GM23338 (cell line): ENCODE data around the gene MYLK. TPM values are rescaled to one million over a fixed set of nuclear protein-coding genes. Genes with fewer than 3 reads are reported as not detected.

Experiments used
- ATAC-seq: fragments of 200-7000 bp; cut with Tn5 transposase; 3 replicates; pipeline ENCODE4 v1.9.1; 2020
- DNase-seq: peaks from one replicate; pipeline ENCODE4 v3.0.0-alpha.2; 2015; ENCODE audit warnings: low spot score
- H2AFZ ChIP-seq: fragments of 200-600 bp; sonication (generic); 2 replicates; pipeline ENCODE4 v1.8.0; 2016; ENCODE audit warnings: antibody characterized with exemption, mild to moderate bottlenecking, moderate library complexity
- H3F3A ChIP-seq: fragments of 200-600 bp; sonication (generic); replicated peaks from 2 replicates; pipeline ENCODE4 v1.8.0; 2017; ENCODE audit warnings: antibody characterized with exemption, mixed run types, low read depth
- H3K27ac ChIP-seq: fragments of 200-600 bp; sonication (generic); 2 replicates; pipeline ENCODE4 v1.6.1; 2016; ENCODE audit warnings: low read depth
- H3K27me3 ChIP-seq: fragments of 200-600 bp; sonication (generic); 2 replicates; pipeline ENCODE4 v1.8.0; 2016; ENCODE audit warnings: mild to moderate bottlenecking, mixed run types, moderate library complexity; ENCODE audit not compliant: insufficient read depth
- H3K36me3 ChIP-seq: fragments of 200-600 bp; sonication (generic); 2 replicates; pipeline ENCODE4 v1.8.0; 2016; ENCODE audit warnings: mild to moderate bottlenecking; ENCODE audit not compliant: insufficient read depth
- H3K4me1 ChIP-seq: fragments of 200-600 bp; sonication (generic); 2 replicates; pipeline ENCODE4 v1.8.0; 2016; ENCODE audit warnings: mild to moderate bottlenecking, moderate library complexity; ENCODE audit not compliant: insufficient read depth
- H3K4me2 ChIP-seq: fragments of 200-600 bp; sonication (generic); 2 replicates; pipeline ENCODE4 v1.7.1; 2017; ENCODE audit warnings: mixed run types
- H3K4me3 ChIP-seq: fragments of 200-600 bp; sonication (generic); 2 replicates; pipeline ENCODE4 v1.6.1; 2016; ENCODE audit warnings: mixed run types
- H3K79me2 ChIP-seq: fragments of 200-600 bp; sonication (generic); replicated peaks from 2 replicates; pipeline ENCODE4 v1.8.0; 2017; ENCODE audit warnings: mild to moderate bottlenecking; ENCODE audit not compliant: insufficient read depth
- H3K9me2 ChIP-seq: fragments of 200-600 bp; sonication (generic); 2 replicates; pipeline ENCODE4 v1.8.0; 2017; ENCODE audit not compliant: insufficient read depth
- H4K20me1 ChIP-seq: fragments of 200-600 bp; sonication (generic); replicated peaks from 2 replicates; pipeline ENCODE4 v1.8.0; 2017; ENCODE audit warnings: mild to moderate bottlenecking; ENCODE audit not compliant: insufficient read depth
- H3K27ac Mint-ChIP-seq: 2 replicates; pipeline ENCODE4 v1.8.0; 2020; ENCODE audit warnings: inconsistent platforms, mild to moderate bottlenecking, moderate library complexity, mixed read lengths
- H3K27me3 Mint-ChIP-seq: 3 replicates; pipeline ENCODE4 v1.8.0; 2022; ENCODE audit warnings: low read depth, mild to moderate bottlenecking, moderate library complexity, mixed read lengths, inconsistent platforms; ENCODE audit not compliant: insufficient read depth, poor library complexity
- H3K36me3 Mint-ChIP-seq: 3 replicates; pipeline ENCODE4 v1.8.0; 2021; ENCODE audit warnings: low read depth, mild to moderate bottlenecking, inconsistent platforms, moderate library complexity, mixed read lengths
- H3K4me1 Mint-ChIP-seq: 3 replicates; pipeline ENCODE4 v1.8.0; 2020; ENCODE audit warnings: mild to moderate bottlenecking, inconsistent platforms, mixed read lengths
- H3K4me3 Mint-ChIP-seq: 3 replicates; pipeline ENCODE4 v1.8.0; 2021; ENCODE audit warnings: moderate library complexity, mild to moderate bottlenecking, inconsistent platforms, mixed read lengths
- H3K9me3 Mint-ChIP-seq: 3 replicates; pipeline ENCODE4 v1.8.0; 2020; ENCODE audit warnings: moderate library complexity, mild to moderate bottlenecking, inconsistent platforms, mixed read lengths
- CREB1 ChIP-seq: fragments of 250-450 bp; sonication (Bioruptor Pico); IDR thresholded peaks from 2 replicates; pipeline ENCODE4 v1.5.0; 2020; ENCODE audit warnings: low read depth, mild to moderate bottlenecking, moderate library complexity
- CTCF ChIP-seq, 2 experiments: fragments of 200-600 bp in 1 of 2; sonication (generic) in 1 of 2; conservative IDR thresholded peaks; 2 replicates each; pipeline versions ENCODE4 v1.5.1 to v1.6.1; 2016 to 2017; ENCODE audit warnings: antibody characterized with exemption in 2 of 2, low read depth in 2 of 2, mild to moderate bottlenecking in 2 of 2, moderate library complexity in 1 of 2
- ETS1 ChIP-seq: IDR thresholded peaks from 2 replicates; pipeline ENCODE4 v1.6.1; 2016; ENCODE audit warnings: antibody characterized with exemption
- EZH2 ChIP-seq: fragments of 200-600 bp; sonication (generic); IDR thresholded peaks from one replicate; pipeline ENCODE4 v1.8.0; 2017; ENCODE audit warnings: antibody characterized with exemption, mild to moderate bottlenecking, low read depth; ENCODE audit not compliant: unreplicated experiment
- EZH2phosphoT487 ChIP-seq: fragments of 200-600 bp; sonication (generic); IDR thresholded peaks from one replicate; pipeline ENCODE4 v1.8.1; 2018; ENCODE audit warnings: antibody characterized with exemption; ENCODE audit not compliant: unreplicated experiment
- JUNB ChIP-seq: IDR thresholded peaks from one replicate; pipeline ENCODE4 v1.6.1; 2016; ENCODE audit warnings: antibody characterized with exemption; ENCODE audit not compliant: unreplicated experiment
- NANOG ChIP-seq: IDR thresholded peaks from 2 replicates; pipeline ENCODE4 v1.6.1; 2016; ENCODE audit warnings: antibody characterized with exemption, borderline replicate concordance
- POLR2AphosphoS5 ChIP-seq: IDR thresholded peaks from 2 replicates; pipeline ENCODE4 v1.6.1; 2016; ENCODE audit warnings: antibody characterized with exemption, low read depth
- REST ChIP-seq: IDR thresholded peaks from one replicate; pipeline ENCODE4 v1.6.1; 2018; ENCODE audit warnings: antibody characterized with exemption; ENCODE audit not compliant: unreplicated experiment
- STAT1 ChIP-seq: IDR thresholded peaks from one replicate; pipeline ENCODE4 v1.6.1; 2016; ENCODE audit warnings: antibody characterized with exemption; ENCODE audit not compliant: unreplicated experiment
- ZNF114 ChIP-seq: fragments of 250-450 bp; sonication (Bioruptor Pico); IDR thresholded peaks from 2 replicates; pipeline ENCODE4 v1.5.0; 2020; ENCODE audit warnings: mild to moderate bottlenecking, moderate library complexity
- ZNF331 ChIP-seq: fragments of 250-450 bp; sonication (Bioruptor Pico); IDR thresholded peaks from 2 replicates; pipeline ENCODE4 v1.5.0; 2020; ENCODE audit warnings: low read depth, mild to moderate bottlenecking, moderate library complexity
- ZNF462 ChIP-seq: fragments of 250-450 bp; sonication (Bioruptor Pico); IDR thresholded peaks from 2 replicates; pipeline ENCODE4 v1.5.0; 2020; ENCODE audit warnings: mild to moderate bottlenecking, moderate library complexity
- polyA plus RNA-seq: library from polyadenylated mRNA; unstranded; fragments of >200 nt; fragmentation: Nextera tagmentation; extraction: Ambion mirVana; gene quantifications from 2 replicates; pipeline ENCODE4 v1.2.1, GENCODE V29; 2016
- total RNA-seq: library from RNA; depleted of rRNA; stranded (reverse); fragments of >200 nt; shearing (Covaris generic); gene quantifications from 2 replicates; pipeline ENCODE4 v1.2.3, GENCODE V29; 2014

MYLK gene
- total and polyA plus RNA-seq, 2 experiments from 2014 or later = 11.5 to 17.9 TPM

DNA sequence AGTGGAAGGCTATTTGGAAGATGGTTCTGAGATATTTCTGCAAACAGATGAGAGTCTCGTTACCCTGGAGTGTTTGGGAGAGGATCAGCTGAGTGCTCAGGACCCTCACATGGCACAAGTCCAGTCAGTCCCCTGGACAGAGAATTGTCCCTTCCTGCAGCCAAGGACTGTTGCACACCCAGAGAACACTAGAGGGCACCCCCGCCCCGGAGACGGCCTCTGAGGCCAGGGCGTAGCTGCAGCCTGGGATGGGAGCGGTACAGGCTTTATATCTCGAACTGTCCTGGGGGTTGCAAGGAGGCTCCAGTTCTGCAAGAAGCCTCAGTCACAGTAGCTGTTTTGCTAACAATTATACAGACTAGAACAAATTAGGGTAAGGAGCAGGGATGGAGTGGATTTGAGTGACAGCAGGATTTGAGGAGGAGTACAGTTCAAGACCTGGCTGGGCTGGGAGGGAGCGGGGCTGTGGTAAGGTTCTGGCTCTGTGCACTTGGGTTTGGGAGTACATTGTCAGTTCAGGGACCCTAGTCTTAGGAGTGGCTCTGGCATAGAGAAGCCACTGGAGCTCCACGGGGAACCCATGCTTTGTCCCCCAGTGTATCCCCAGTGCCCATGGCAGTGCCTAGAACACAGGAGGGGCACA is 231.7 kb downstream of the MYLK start:
- no peak overlapping the region for H3K4me3 ChIP-seq
- no peak overlapping the region for H2AFZ ChIP-seq
- Mint-ChIP-seq H3K9me3 (peaks cover 6% of the 10 kb centered on the region; the same call in 2 of the 3 replicates), H3K4me3 (no peak overlapping the region; the same call in 2 of the 3 replicates), H3K27ac (peak overlapping the region; percentile 82; the same call in 1 of the 2 replicates), H3K27me3 (peaks cover 3% of the 10 kb centered on the region), H3K4me1 (peaks cover 20% of the 10 kb centered on the region), H3K36me3 (peaks cover 19% of the 10 kb centered on the region)
- no peak overlapping the region for H3K27ac ChIP-seq
- no peaks in the 10 kb centered on the region for H3F3A ChIP-seq
- no peaks in the 10 kb centered on the region for H3K27me3 ChIP-seq
- H3K4me2 ChIP-seq = 0 out of 2 replicates have a peak overlapping the region, but pooled peaks have one; percentile 51
- TF ChIP-seq CTCF (conservative IDR thresholded peaks at IDR 0.05; ENCODE audit: low read depth in 2 of 2) (peak; percentile 82 to 97), STAT1 (no peak), ZNF114 (no peak), NANOG (no peak), EZH2 (no peak), ZNF462 (CRISPR knock-in tag) (no peak), EZH2phosphoT487 (no peak), POLR2AphosphoS5 (no peak), ETS1 (no peak), REST (peak; percentile 50), ZNF331 (CRISPR knock-in tag) (no peak), CREB1 (CRISPR knock-in tag) (no peak), JUNB (no peak)
- H3K36me3 ChIP-seq = no peaks in the 10 kb centered on the region
- DNase-seq (peak; percentile 88), ATAC-seq (peak; percentile 97)
- H4K20me1 ChIP-seq = no peaks in the 10 kb centered on the region; the same call in 1 of the 2 replicates
- no peaks in the 10 kb centered on the region; the same call in 1 of the 2 replicates for H3K4me1 ChIP-seq
- H3K9me2 ChIP-seq = no peaks in the 10 kb centered on the region
- no peaks in the 10 kb centered on the region for H3K79me2 ChIP-seq
